ENCODE results near the gene SORCS3.

SORCS3 gene

DNA sequence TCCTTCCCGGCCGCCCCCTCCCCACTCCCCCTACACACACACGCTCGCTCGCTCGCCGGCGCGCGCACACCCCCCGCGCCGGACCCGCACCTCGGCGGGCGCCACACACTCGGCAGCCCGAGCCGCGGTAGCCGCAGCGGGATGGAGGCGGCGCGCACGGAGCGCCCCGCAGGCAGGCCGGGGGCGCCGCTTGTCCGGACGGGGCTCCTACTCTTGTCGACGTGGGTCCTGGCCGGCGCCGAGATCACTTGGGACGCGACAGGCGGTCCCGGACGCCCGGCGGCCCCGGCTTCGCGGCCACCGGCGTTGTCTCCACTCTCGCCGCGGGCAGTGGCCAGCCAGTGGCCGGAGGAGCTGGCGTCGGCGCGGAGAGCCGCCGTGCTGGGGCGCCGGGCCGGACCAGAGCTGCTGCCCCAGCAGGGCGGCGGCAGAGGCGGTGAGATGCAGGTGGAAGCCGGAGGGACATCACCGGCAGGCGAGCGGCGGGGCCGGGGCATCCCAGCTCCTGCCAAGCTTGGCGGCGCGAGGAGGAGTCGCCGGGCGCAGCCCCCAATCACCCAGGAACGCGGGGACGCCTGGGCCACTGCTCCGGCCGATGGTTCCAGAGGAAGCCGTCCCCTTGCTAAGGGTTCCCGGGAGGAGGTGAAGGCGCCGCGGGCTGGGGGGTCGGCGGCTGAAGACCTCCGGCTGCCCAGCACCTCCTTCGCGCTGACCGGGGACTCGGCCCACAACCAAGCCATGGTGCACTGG, at the start of gene SORCS3:
TSS of gene SORCS3 (plus strand) at position 104 of the 750 bp plus-strand sequence.
- TF ChIP-seq EZH2phosphoT487 (IDR thresholded peaks at IDR 0.05; ENCODE audit: borderline replicate concordance): no peak
- TF ChIP-seq, protein P1, sequence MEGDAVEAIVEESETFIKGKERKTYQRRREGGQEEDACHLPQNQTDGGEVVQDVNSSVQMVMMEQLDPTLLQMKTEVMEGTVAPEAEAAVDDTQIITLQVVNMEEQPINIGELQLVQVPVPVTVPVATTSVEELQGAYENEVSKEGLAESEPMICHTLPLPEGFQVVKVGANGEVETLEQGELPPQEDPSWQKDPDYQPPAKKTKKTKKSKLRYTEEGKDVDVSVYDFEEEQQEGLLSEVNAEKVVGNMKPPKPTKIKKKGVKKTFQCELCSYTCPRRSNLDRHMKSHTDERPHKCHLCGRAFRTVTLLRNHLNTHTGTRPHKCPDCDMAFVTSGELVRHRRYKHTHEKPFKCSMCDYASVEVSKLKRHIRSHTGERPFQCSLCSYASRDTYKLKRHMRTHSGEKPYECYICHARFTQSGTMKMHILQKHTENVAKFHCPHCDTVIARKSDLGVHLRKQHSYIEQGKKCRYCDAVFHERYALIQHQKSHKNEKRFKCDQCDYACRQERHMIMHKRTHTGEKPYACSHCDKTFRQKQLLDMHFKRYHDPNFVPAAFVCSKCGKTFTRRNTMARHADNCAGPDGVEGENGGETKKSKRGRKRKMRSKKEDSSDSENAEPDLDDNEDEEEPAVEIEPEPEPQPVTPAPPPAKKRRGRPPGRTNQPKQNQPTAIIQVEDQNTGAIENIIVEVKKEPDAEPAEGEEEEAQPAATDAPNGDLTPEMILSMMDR (conservative IDR thresholded peaks at IDR 0.05; ENCODE audit: low read length): no peak
- H2AFZ ChIP-seq (ENCODE audit: low read length): no peak within 1 kb of the TSS
- no peaks in the 10 kb centered on the region for H3K4me1 ChIP-seq (ENCODE audit: insufficient read depth, low read length, poor library complexity, severe bottlenecking)
- no peak within 1 kb of the TSS for H3K4me3 ChIP-seq (ENCODE audit: low read length, poor library complexity, severe bottlenecking)
- no peaks in the 10 kb centered on the region for H3K9me3 ChIP-seq (ENCODE audit: insufficient read depth, low read depth, low read length)
- no peaks in the 10 kb centered on the region for H3K79me2 ChIP-seq (ENCODE audit: insufficient read depth, low read length)
- no peaks in the 10 kb centered on the region for H3K9me2 ChIP-seq (replicated peaks; ENCODE audit: low read depth, low read length)
- H3K4me2 ChIP-seq (ENCODE audit: low read depth, low read length, poor library complexity, severe bottlenecking): no peak within 1 kb of the TSS
- no peaks in the 10 kb centered on the region for H3K27me3 ChIP-seq (ENCODE audit: insufficient read depth, low read length, poor library complexity, severe bottlenecking)
- no peaks in the 10 kb centered on the region for H3K36me3 ChIP-seq (ENCODE audit: insufficient read depth, low read length)
- H4K20me1 ChIP-seq (ENCODE audit: insufficient read depth, low read length, poor library complexity, severe bottlenecking): no peaks in the 10 kb centered on the region
- H3K9ac ChIP-seq (ENCODE audit: low read depth, low read length, poor library complexity, severe bottlenecking): no peak within 1 kb of the TSS
- no peaks in the 10 kb centered on the region for H3F3A ChIP-seq (ENCODE audit: low read depth)

DNA sequence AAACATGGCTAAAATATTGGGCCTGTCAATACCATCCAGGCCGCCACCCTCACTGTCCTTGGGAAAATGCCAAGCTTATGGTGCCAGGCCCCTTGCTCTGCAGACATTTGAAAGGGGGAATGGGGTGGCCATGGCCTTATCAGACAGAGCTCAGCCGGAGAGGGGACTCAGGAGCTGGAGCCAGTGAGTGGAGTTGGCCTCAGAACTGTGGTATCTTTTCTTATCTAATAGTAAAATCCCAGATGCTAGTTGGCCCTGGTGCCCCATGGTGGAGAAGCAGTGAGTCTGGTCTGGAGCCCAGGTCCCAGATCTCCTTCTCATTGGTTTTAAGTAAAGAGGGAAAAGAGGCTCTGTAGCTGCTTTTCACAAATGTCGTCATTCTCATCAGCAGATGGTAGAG, 49.6 kb upstream of the SORCS3 start:
- no peak for TF ChIP-seq EZH2phosphoT487 (IDR thresholded peaks at IDR 0.05; ENCODE audit: borderline replicate concordance)
- TF ChIP-seq, protein P1 (conservative IDR thresholded peaks at IDR 0.05; ENCODE audit: low read length): no peak

GRCh38 chr10:104601166-104601565, 39.9 kb upstream of the SORCS3 start:
- H4K20me1 ChIP-seq (ENCODE audit: insufficient read depth, low read length, poor library complexity, severe bottlenecking): no peaks in the 10 kb centered on the region
- H3K9ac ChIP-seq (ENCODE audit: low read depth, low read length, poor library complexity, severe bottlenecking): no peak overlapping the region
- no peaks in the 10 kb centered on the region for H3K27me3 ChIP-seq (ENCODE audit: insufficient read depth, low read length, poor library complexity, severe bottlenecking)
- H3K4me1 ChIP-seq (ENCODE audit: insufficient read depth, low read length, poor library complexity, severe bottlenecking): no peaks in the 10 kb centered on the region
- TF ChIP-seq EZH2phosphoT487 (IDR thresholded peaks at IDR 0.05; ENCODE audit: borderline replicate concordance): no peak
- TF ChIP-seq, protein P1 (conservative IDR thresholded peaks at IDR 0.05; ENCODE audit: low read length): no peak
- H2AFZ ChIP-seq (ENCODE audit: low read length): no peak overlapping the region
- H3K9me3 ChIP-seq (ENCODE audit: insufficient read depth, low read depth, low read length): no peaks in the 10 kb centered on the region
- H3K4me2 ChIP-seq (ENCODE audit: low read depth, low read length, poor library complexity, severe bottlenecking): no peak overlapping the region
- no peaks in the 10 kb centered on the region for H3K36me3 ChIP-seq (ENCODE audit: insufficient read depth, low read length)
- no peaks in the 10 kb centered on the region for H3K79me2 ChIP-seq (ENCODE audit: insufficient read depth, low read length)
- no peaks in the 10 kb centered on the region for H3K9me2 ChIP-seq (replicated peaks; ENCODE audit: low read depth, low read length)
- no peaks in the 10 kb centered on the region for H3F3A ChIP-seq (ENCODE audit: low read depth)
- no peak overlapping the region for H3K4me3 ChIP-seq (ENCODE audit: low read length, poor library complexity, severe bottlenecking)

More for the DNA sequence above, 49.6 kb upstream of the SORCS3 start:
- Histone ChIP-seq H3K9me2 (replicated peaks; ENCODE audit: low read depth, low read length) (no peaks in the 10 kb centered on the region), H3K9me3 (ENCODE audit: insufficient read depth, low read depth, low read length) (no peaks in the 10 kb centered on the region), H2AFZ (ENCODE audit: low read length) (no peak overlapping the region), H3K4me1 (ENCODE audit: insufficient read depth, low read length, poor library complexity, severe bottlenecking) (no peaks in the 10 kb centered on the region), H3K9ac (ENCODE audit: low read depth, low read length, poor library complexity, severe bottlenecking) (no peak overlapping the region), H3K27me3 (ENCODE audit: insufficient read depth, low read length, poor library complexity, severe bottlenecking) (no peaks in the 10 kb centered on the region), H4K20me1 (ENCODE audit: insufficient read depth, low read length, poor library complexity, severe bottlenecking) (no peaks in the 10 kb centered on the region), H3K4me2 (ENCODE audit: low read depth, low read length, poor library complexity, severe bottlenecking) (no peak overlapping the region), H3F3A (ENCODE audit: low read depth) (no peaks in the 10 kb centered on the region), H3K4me3 (ENCODE audit: low read length, poor library complexity, severe bottlenecking) (no peak overlapping the region), H3K79me2 (ENCODE audit: insufficient read depth, low read length) (no peaks in the 10 kb centered on the region), H3K36me3 (ENCODE audit: insufficient read depth, low read length) (no peaks in the 10 kb centered on the region)

Measured in Loucy (cell line).